GM12891 (cell line): ENCODE data around the gene ASB18.

Experiments
- POLR2A ChIP-seq: IDR thresholded peaks from 2 replicates; pipeline ENCODE4 v1.6.1; 2011; ENCODE audit warnings: low read depth, low read length, control low read depth
- POLR2AphosphoS5 ChIP-seq: IDR thresholded peaks from 2 replicates; pipeline ENCODE4 v1.6.1; 2011; ENCODE audit warnings: low read depth, low read length, control low read depth
- TAF1 ChIP-seq: IDR thresholded peaks from 2 replicates; pipeline ENCODE4 v1.6.1; 2011; ENCODE audit warnings: low read depth, low read length, control low read depth

- TF ChIP-seq POLR2A = no peak
- TF ChIP-seq TAF1 = no peak
- TF ChIP-seq POLR2AphosphoS5 = no peak
These were observed 49.7 kb downstream of the ASB18 start for GRCh38 chr2:236214376-236214995.
